Measurements from ENCODE around the gene CABYR.
"Not testable (repeated sequence)": the region's sequence is repeated elsewhere in the genome, so short reads cannot be mapped to it uniquely, and the experiment has no call there.

CABYR gene

GRCh38 chr18:24130494-24130893 lies 8.4 kb upstream of the CABYR start:
- no peak for DNase-seq

DNA sequence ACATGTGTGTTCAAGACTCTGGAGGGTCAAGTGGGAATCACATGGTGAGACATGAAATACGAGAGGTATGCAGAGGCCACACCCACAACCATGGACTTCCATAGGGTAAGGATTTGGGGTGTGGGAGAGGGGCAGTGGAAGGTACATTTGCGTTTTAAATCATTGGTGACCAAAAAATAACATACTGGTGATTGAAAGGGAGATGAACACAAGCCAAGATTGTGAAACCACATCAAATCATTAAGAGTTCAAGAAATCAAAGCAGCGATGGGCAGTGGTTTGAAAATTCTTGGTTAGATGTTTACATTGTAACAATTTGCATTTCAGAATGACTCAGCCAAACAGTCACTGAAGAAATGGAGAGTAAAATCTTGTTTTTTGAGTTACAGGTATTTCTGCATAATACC lies 1.9 kb upstream of the CABYR start:
- no peak for DNase-seq

- no peak for DNase-seq
These were observed 463 bp upstream of the CABYR start for GRCh38 chr18:24138409-24138788.

DNA sequence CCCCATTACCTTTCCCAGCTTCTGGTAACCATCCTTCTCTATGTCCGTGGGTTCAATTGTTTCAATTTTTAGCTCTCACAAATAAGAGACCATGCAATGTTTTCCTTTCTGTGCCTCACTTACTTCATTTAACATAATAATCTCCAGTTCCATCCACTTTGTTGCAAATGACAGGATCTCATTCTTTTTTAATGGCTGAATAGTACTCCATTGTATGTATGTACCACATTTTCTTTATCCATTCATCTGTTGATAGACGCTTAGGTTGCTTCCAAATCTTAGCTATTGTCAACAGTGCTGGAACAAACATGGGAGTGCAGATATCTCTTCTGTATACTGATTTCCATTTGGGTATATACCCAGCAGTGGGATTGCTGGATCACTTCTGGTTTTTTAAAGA lies 1.8 kb downstream of the CABYR start:
- no peak for DNase-seq

- DNase-seq: no peak
These were observed 3.5 kb downstream of the CABYR start for GRCh38 chr18:24142376-24142775.

- not testable (repeated sequence) for DNase-seq
These were observed 10.7 kb downstream of the CABYR start for GRCh38 chr18:24149591-24149990.

GRCh38 chr18:24153397-24153796 lies 14.5 kb downstream of the CABYR start:
- DNase-seq: no peak

DNA sequence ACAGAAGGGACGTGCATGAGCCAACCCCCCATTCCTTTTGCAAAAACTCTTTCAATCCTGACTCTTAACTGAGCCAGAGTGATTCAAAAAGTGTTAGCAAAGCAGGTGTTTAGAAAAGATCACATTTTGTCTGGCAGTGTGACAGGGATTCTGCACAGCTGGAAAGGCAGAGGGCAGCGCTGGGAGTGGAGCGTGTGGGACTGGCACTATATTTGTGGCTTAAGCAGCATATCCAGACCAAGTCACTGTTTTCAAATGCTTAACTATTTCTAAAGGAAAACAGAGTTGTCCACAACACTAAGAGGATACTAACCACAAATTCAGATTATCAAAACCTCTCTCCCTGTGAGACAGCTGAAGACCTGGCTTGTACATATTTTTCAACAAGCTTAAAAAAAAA lies 19.0 kb downstream of the CABYR start:
- DNase-seq: no peak

- no peak for DNase-seq
These were observed 21.2 kb downstream of the CABYR start for GRCh38 chr18:24160086-24160485.

DNA sequence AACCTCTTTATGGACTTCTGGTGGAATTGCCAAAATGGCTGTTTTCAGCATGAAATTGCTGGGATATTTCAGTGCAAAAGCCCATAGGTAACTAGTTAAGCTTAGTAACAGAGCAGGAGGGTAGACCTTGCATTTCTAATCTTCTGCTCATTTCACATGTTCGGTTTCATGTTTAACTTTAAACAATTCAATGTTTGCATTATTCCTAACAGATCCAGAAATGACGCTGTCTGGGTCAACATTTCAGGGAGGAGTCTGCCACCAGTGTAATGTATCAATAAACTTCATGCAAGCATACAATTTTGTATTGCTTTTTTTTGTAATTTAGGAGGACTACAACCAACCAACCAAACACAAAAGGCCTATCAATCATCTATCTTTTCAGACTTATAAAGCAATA lies 22.4 kb downstream of the CABYR start:
- no peak for DNase-seq

DNA sequence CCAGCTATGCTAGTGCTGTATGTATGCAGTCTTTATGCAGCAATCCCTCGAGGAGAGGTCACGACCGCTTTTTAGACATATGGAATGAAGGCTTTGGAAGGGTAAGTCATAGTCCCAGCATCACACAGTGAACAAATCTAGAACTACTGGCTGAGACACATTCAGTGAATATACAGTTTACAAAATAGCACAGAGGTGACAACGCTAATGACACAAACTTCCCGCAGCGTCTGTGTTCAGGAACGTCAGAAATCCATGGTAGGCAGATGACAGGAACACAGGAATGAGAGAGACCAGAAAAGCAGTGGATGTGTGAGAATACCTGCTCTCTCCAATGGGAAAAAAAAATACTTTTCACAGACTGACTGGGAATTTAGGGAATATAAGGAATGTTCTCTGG lies 29.6 kb downstream of the CABYR start:
- no peak for DNase-seq

DNA sequence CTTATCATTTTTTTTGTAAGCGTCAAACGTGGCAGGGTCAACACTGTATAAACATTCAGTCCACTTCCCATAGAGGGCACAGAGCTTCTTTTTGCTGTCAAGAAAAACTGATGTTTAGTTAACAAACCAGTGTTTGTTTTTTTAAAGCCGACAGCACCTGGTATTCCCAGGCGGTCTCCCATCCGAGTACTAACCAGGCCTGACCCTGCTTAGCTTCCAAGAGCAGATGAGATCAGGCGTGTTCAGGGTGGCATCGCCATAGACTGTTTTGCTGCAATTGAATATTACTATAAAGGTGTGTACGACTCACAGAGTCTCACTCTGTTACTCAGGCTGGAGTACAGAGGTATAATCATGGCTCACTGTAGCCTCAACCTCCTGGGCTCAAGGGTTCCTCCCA lies 31.5 kb downstream of the CABYR start:
- DNase-seq: no peak

DNA sequence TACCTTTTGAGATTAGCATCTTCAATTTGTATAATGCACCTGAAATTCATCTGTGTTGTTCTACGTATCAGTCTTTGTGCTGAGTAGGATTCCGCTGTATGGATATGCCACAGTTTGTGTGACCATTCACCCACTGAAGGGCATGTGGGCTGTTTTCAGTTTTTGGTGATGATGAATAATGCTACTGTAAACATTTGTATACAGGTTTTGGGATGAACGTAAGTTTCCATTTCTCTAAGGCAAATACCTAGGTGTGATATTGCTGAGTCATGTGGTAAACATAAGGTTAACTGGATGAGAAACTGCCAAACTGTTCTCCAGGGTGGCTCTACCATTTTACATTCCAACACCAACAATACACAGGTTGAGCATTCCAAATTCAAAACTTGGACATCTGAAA lies 35.1 kb downstream of the CABYR start:
- DNase-seq: no peak

DNA sequence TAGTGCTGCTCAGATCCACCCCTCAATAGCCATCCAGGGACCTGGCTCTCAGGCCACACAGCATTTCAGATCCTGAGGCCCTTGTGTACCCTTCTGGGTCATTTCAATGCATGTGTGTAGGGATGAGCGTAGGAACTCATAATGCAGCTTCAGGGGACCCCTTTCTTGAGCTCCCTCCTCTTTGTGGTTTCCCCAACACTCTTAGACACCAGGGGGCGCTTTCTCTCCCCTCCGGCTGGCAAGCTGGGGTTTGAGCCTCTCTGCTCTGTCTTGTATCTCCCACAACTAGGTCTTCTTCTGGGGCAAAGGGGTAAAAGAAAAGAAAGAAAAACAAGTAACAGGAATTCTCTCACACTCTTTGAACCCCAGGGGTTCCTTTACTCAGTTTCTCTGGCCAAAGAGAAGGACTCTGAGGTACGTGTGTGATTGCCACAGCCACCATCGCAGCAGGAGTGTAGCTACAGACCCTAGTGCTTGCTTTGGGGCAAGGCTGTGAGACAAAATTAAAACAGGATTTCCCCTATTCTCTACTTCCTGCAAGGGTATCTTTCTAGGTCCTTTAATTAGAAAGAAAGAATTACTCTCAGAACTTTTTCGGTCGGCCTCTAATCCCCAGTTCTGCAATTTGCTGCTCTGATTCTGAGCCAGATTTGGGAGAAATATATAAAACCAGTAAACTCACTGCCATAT lies 38.0 kb downstream of the CABYR start:
- DNase-seq: peak; percentile 44

DNA sequence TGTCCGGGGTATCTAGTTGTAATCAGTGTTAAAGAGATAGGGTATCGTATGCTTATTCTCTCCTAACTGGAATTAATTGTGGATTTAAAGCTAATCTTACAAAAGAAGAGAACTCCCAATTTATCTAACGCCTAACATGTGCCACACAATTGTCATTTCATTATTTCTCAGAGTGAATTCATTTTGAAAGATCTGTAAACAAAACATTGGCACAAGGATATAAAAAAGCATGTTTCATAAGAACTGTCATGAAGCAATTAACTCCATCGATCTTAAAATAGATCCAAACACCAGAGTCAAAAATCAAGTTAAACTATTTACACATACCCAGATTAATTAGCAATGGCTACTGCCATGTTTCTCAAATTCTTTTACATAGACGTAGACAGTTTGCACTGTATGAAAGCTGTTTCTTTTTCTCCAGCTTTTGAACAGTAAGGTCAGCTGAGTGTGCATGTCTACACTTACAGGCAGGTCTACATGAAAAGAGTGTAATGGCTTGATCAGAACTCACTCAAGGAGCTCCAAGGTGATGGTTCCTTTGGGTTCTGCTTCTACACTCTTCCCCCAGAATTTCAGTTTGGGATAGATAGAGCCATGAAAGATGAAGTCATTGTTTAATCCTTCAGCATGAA lies 38.8 kb downstream of the CABYR start:
- DNase-seq: no peak

DNA sequence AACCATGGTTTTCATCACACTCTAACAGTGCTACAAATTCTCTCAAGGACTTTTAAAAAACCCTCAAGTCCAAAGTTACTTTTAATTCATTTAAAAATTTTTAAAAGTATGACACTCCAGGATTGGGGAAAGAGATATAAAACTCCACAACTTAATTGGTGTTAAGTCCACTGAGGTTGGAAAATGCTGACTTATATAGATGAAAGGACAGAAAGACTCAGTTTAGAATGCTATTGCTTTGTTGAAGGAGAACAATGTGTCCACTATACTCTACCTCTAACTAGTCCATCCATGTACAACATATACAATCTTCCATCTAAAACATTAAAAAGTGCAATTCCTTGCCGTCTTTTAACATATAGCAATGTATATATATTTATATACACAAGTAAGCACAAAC lies 41.2 kb downstream of the CABYR start:
- no peak for DNase-seq

DNA sequence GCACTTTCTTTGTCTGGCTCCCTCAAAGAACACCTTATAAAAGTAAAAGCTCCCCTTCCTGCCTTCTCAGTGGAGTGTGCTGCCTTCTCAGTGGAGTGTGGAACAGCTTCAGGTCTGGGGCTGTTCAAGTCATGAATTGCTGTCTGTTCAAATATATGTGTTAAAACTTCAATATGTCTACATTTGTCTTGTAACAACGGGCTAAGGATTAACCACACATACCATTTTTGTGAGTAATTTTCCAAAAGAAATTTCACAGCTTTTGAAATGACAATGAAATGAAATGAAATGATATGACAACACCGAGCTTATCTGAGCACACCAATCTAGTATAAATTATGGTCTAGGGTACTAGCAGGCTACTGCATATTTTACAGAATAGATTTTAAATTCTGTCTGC lies 42.9 kb downstream of the CABYR start:
- DNase-seq: no peak

DNA sequence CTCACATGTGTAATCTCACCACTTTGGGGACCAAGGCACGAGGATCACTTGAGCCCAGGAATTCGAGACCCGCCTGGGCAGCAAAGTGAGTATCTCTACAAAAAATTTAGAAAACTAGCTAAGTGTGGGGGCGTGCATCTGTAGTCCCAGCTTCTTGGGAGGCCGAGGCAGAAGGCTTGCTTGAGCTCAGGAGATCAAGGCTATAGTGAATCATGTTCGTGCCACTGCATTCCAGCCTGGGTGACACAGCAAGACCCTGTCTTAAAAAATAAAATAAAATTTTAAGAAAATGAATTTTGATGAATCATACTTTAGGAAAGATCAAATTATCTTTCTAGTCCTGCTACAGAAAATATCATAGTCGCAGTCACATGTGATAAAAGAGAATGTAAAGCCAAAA lies 46.9 kb downstream of the CABYR start:
- DNase-seq: no peak

- no peak for DNase-seq
These were observed 48.2 kb downstream of the CABYR start for GRCh38 chr18:24187049-24187448.

DNA sequence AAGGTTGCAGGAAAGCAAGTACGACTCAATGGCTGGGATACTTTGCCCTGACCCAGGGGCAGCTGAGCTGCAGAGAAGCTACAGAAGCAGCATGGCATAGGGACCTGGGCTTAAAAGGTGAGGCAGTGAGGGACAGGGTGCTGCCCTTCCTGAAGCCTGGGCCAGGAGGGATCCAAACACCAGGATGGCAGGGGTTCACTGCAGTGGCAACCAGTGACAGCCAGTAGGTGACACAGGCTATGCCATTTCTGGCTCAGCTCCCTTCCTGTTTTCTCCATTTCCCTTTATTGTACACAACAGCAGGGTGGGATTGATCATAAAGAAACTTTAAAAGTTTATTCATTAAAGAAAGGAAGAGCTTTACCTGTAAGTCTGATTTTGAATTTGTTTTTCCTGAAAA lies 48.8 kb downstream of the CABYR start:
- DNase-seq: no peak

GRCh38 chr18:24188120-24188519 lies 49.3 kb downstream of the CABYR start:
- DNase-seq: no peak

DNA sequence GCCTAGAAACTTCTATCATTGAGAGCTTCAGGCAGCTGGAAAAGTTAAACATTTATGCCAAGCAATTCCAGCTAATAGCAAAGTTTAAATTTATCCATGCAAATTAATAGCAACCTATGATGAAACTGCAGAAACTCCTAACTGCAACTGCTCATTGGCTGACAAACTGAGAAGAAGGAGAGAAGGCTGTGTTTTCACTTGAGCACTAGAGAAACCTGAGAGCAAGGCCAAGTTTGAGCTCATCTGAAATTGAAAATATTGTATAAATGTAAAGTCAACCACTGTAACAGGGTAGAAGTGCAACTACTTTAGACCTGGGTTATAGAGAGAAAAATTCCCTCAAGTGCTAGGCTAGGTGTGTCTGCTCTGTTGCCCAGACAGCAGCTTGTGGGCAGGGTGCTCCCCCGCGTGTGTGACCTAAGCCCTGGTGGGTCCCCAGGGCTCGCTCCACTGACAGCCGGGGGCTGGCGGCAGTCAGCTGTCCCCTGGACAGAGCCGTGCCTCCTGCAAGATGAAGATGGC lies 50.2 kb downstream of the CABYR start:
- DNase-seq: no peak

DNA sequence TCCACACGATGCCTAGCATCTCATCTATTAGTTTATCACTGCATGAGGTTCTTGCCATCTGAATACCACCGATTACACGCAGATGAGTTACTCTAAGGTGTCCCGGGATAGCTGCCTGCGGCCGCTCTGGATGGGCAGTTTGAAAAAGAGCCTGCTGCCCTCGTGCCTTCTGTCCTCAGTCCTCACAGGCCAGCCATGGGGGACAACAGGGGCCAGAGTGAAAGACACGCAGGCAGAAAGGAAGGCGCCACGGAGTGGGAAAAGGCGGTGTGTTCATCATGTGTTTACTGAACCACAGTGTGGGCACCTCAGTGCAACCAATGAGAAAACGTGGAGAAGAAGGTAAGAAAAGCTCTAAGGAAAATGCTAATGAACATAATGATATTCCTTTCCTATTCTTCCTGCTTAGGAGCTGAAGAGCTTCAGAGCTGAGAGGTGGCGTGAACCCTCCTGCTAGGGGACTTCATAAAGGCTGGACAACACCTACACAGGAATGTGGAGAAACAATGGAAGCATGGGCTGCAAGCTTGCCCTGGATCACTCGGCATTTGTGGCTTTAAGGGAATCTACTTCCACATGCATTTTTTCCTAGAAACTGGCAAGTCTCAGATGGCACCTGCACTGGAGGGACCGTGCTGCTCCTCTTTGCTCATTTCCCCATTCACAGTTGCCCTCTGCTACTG lies 50.9 kb downstream of the CABYR start:
- no peak for DNase-seq

GRCh38 chr18:24190590-24190989 lies 51.7 kb downstream of the CABYR start:
- no peak for DNase-seq

All from activated naive CD4-positive, alpha-beta T cell treated with Interleukin-2 at 50 U/mL for 16 hours (primary cell).